OCI-LY3 (cell line): Measurements from ENCODE around the gene WDR76.

Experiments
- CTCF ChIP-seq: fragments of 200-600, 300-600 bp; sonication (generic); IDR thresholded peaks from 2 replicates; pipeline ENCODE4 v1.5.1; 2014; ENCODE audit warnings: antibody characterized with exemption, low read length, low read depth
- EZH2phosphoT487 ChIP-seq: fragments of 200-600 bp; shearing (Covaris generic); IDR thresholded peaks from 2 replicates; pipeline ENCODE4 v1.6.1; 2018; ENCODE audit warnings: antibody characterized with exemption, mixed run types, low read depth

GRCh38 chr15:43795197-43795596 lies 31.6 kb upstream of the WDR76 start:
- TF ChIP-seq CTCF (no peak), EZH2phosphoT487 (no peak)
